PC-9 (cell line): ENCODE results near the gene SNX2. TPM values are rescaled to one million over a fixed set of nuclear protein-coding genes. Genes with fewer than 3 reads are reported as not detected.

ENCODE experiments used
- BruUV-seq: library from RNA; stranded (reverse); fragments of 400-500 nt; replicated peaks from 2 replicates; lab custom pipeline; 2021; lab: Mats Ljungman, UMichigan
- CTCF ChIA-PET: fragments of 300-600 bp; sonication (Branson Sonifier 250); formaldehyde crosslinking; loops from one replicate; lab custom pipeline; 2022; ENCODE audit warnings: antibody characterized with exemption; lab: Charles Lee
- POLR2A ChIA-PET: fragments of 300-600 bp; sonication (Branson Sonifier 250); formaldehyde crosslinking; loops from one replicate; lab custom pipeline; 2022; ENCODE audit warnings: antibody characterized with exemption; ENCODE audit not compliant: unreplicated experiment; lab: Charles Lee
- DNase-seq, 2 experiments: peaks; one replicate each; pipeline versions ENCODE4 v3.0.0 to v3.0.0-alpha.2; 2015 to 2022; ENCODE audit warnings: mixed read lengths in 1 of 2
- H2AFZ ChIP-seq: fragments of 200-600 bp; sonication (generic); 2 replicates; pipeline ENCODE4 v1.8.1; 2017; ENCODE audit warnings: antibody characterized with exemption
- H3F3A ChIP-seq: fragments of 200-600 bp; sonication (generic); 2 replicates; pipeline ENCODE4 v1.8.1; 2017; ENCODE audit warnings: antibody characterized with exemption, mild to moderate bottlenecking, low read depth; ENCODE audit not compliant: insufficient read depth
- H3K27ac ChIP-seq: fragments of 200-600 bp; sonication (generic); 2 replicates; pipeline ENCODE4 v1.6.1; 2016; ENCODE audit warnings: mixed run types
- H3K27me3 ChIP-seq: fragments of 200-600 bp; sonication (generic); 2 replicates; pipeline ENCODE4 v1.6.1; 2016; ENCODE audit warnings: low read depth, mixed run types; ENCODE audit not compliant: insufficient read depth
- H3K36me3 ChIP-seq: fragments of 200-600 bp; sonication (generic); 2 replicates; pipeline ENCODE4 v1.6.1; 2016; ENCODE audit warnings: low read depth, mixed run types
- H3K4me1 ChIP-seq: fragments of 200-600 bp; sonication (generic); replicated peaks from 2 replicates; pipeline ENCODE4 v1.6.1; 2016; ENCODE audit warnings: mixed run types; ENCODE audit not compliant: insufficient read depth
- H3K4me2 ChIP-seq: fragments of 200-600 bp; sonication (generic); 2 replicates; pipeline ENCODE4 v1.6.1; 2017; ENCODE audit warnings: mixed run types
- H3K4me3 ChIP-seq: fragments of 200-600 bp; sonication (generic); 2 replicates; pipeline ENCODE4 v1.6.1; 2016; ENCODE audit warnings: mixed run types
- H3K79me2 ChIP-seq: fragments of 200-600 bp; sonication (generic); 2 replicates; pipeline ENCODE4 v1.6.1; 2017; ENCODE audit warnings: low read depth, mixed run types
- H3K9me2 ChIP-seq: fragments of 200-600 bp; sonication (generic); 2 replicates; pipeline ENCODE4 v1.8.1; 2017; ENCODE audit warnings: mild to moderate bottlenecking; ENCODE audit not compliant: insufficient read depth
- H3K9me3 ChIP-seq: fragments of 200-600 bp; sonication (generic); 2 replicates; pipeline ENCODE4 v1.8.1; 2016; ENCODE audit warnings: low read depth; ENCODE audit not compliant: insufficient read depth
- H4K20me1 ChIP-seq: fragments of 200-600 bp; sonication (generic); 2 replicates; pipeline ENCODE4 v1.8.1; 2017; ENCODE audit not compliant: insufficient read depth
- EZH2 ChIP-seq: fragments of 200-600 bp; sonication (generic); IDR thresholded peaks from 2 replicates; pipeline ENCODE4 v1.8.0; 2017; ENCODE audit warnings: antibody characterized with exemption, low read depth
- intact Hi-C: fragments of 100-400 bp; cut with micrococcal nuclease; formaldehyde crosslinking; loops from one replicate; pipeline ENCODE4 v1.10.0; 2022; ENCODE audit not compliant: unreplicated experiment
- total RNA-seq: library from RNA; stranded (reverse); gene quantifications from 2 replicates; pipeline ENCODE4 v1.2.3, GENCODE V29; 2021
- TF ChIP-seq, protein P1 (sequence below): fragments of 200-600 bp; sonication (generic); conservative IDR thresholded peaks from 2 replicates; pipeline ENCODE4 v1.6.1; 2017; ENCODE audit warnings: mixed run types, antibody characterized with exemption, mild to moderate bottlenecking, moderate library complexity

SNX2 gene
- total RNA-seq, 1 experiment from 2014 or later = 42.4 TPM

DNA sequence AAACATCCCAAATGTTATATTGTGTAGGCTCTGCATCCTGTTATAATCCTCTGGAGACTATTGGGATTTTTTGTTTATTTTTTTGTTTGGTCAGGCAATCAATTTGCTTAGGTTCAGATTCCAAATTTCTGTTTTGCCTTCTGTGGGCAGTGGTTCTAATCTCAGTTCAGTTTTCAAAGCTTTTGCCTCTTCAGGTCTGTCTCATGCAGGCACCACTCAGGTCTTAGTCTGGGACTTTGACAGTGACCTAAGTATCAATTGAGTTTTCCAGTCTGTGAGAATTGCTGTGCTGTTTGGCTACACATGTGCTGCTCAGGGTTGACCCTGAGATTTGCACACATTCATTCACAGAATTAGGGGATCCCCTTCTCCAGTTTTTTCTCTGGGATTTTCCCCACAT lies 14.1 kb downstream of the SNX2 start:
- Histone ChIP-seq H3K27me3 (no peaks in the 10 kb centered on the region), H2AFZ (no peak overlapping the region), H3F3A (no peaks in the 10 kb centered on the region), H3K9me3 (0 out of 2 replicates have a peak, but pooled peaks cover 3% of the 10 kb centered on the region), H3K4me3 (no peak overlapping the region), H4K20me1 (no peaks in the 10 kb centered on the region; the same call in 1 of the 2 replicates), H3K79me2 (peaks cover 23% of the 10 kb centered on the region), H3K36me3 (no peaks in the 10 kb centered on the region), H3K27ac (no peak overlapping the region), H3K4me1 (no peaks in the 10 kb centered on the region), H3K4me2 (no peak overlapping the region), H3K9me2 (no peaks in the 10 kb centered on the region; the same call in 1 of the 2 replicates)
- no TSS peak for BruUV-seq
- CTCF ChIA-PET = no interaction called here
- intact Hi-C loops = no loop called here
- POLR2A ChIA-PET = no interaction called here
- no peak for TF ChIP-seq EZH2
- TF ChIP-seq, protein P1, sequence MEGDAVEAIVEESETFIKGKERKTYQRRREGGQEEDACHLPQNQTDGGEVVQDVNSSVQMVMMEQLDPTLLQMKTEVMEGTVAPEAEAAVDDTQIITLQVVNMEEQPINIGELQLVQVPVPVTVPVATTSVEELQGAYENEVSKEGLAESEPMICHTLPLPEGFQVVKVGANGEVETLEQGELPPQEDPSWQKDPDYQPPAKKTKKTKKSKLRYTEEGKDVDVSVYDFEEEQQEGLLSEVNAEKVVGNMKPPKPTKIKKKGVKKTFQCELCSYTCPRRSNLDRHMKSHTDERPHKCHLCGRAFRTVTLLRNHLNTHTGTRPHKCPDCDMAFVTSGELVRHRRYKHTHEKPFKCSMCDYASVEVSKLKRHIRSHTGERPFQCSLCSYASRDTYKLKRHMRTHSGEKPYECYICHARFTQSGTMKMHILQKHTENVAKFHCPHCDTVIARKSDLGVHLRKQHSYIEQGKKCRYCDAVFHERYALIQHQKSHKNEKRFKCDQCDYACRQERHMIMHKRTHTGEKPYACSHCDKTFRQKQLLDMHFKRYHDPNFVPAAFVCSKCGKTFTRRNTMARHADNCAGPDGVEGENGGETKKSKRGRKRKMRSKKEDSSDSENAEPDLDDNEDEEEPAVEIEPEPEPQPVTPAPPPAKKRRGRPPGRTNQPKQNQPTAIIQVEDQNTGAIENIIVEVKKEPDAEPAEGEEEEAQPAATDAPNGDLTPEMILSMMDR = no peak
- DNase-seq = no peak

DNA sequence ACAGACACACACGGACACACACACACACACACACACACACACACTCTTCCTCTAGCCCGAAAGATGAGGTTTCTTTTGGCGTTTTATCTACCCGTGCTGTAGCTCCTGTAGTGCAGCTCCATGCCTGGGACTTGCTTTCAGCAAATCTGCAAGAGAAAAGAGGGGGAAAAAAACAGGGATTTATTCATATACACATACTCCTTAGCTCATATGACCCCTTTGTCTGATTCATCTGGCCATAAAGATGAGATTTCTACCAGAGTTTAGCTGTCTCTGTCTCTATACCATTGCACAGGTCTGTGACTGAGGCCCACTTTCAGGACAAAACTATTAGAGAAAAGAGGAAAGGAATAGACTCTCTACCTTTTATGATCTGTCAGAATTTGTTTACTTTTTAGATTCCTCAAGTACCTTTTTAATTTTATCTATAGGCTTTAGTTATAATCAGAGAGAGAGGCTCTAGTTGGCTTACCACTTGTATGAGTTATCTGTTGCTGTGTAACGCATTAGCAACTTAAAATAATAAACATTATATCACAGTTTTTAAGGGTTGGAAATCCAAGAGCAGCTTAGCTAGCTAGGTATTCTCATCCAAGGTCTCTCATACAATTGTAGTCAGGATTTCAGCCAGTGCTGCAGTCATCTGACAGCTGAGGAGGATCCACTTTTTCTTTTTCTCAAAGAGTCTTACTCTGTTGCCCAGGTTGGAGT lies 14.7 kb downstream of the SNX2 start:
- H2AFZ ChIP-seq = no peak overlapping the region
- no TSS peak for BruUV-seq
- no peak overlapping the region for H3K4me2 ChIP-seq
- TF ChIP-seq EZH2 = no peak
- TF ChIP-seq, protein P1 = no peak
- no peaks in the 10 kb centered on the region for H3K27me3 ChIP-seq
- H3K27ac ChIP-seq = no peak overlapping the region
- intact Hi-C loops = no loop called here
- H3K4me3 ChIP-seq = no peak overlapping the region
- peaks cover 17% of the 10 kb centered on the region; the same call in 1 of the 2 replicates for H3K79me2 ChIP-seq
- 0 out of 2 replicates have a peak, but pooled peaks cover 3% of the 10 kb centered on the region for H3K9me3 ChIP-seq
- DNase-seq = no peak
- no peaks in the 10 kb centered on the region for H3K4me1 ChIP-seq
- H3K36me3 ChIP-seq = no peaks in the 10 kb centered on the region
- H4K20me1 ChIP-seq = no peaks in the 10 kb centered on the region; the same call in 1 of the 2 replicates
- POLR2A ChIA-PET = no interaction called here
- CTCF ChIA-PET = no interaction called here
- no peaks in the 10 kb centered on the region for H3F3A ChIP-seq
- H3K9me2 ChIP-seq = no peaks in the 10 kb centered on the region

DNA sequence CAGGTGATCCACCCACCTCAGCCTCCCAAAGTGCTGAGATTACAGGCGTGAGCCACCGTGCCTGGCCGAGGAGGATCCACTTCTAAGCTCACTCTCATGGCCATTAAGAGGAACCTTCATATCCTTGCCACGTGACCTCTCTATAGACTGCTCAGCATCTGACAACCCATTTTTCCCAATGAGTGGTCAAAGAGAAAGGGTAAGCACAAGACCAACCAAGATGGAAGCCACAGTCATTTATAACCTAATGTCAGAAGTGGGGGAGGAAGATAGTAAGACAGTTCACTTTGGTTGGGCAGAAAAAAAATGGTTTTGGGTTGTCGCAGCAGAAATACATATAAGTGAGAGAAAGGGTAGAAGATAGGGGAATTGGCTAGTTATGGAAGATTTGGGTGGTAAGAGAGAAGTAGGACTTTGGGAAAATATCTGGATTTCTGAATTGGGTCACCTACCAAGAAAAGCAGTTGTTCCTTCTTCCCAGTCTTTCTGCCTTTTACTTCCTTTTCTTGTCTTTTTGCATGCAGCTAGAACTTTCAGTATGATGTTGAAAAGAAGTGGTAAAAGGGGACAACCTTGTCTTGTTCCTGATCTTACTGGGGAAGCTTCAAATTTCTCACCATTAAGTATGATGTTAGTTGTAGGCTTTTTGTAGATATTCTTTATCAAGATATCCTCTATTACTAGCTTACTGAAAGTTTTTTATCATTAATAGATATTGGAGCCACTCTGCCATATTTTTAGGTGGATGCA lies 15.6 kb downstream of the SNX2 start:
- POLR2A ChIA-PET = no interaction called here
- H3K9me2 ChIP-seq = no peaks in the 10 kb centered on the region; the same call in 1 of the 2 replicates
- no peak overlapping the region for H3K4me2 ChIP-seq
- H3F3A ChIP-seq = no peaks in the 10 kb centered on the region
- DNase-seq = no peak
- H3K27ac ChIP-seq = no peak overlapping the region
- no peaks in the 10 kb centered on the region for H3K36me3 ChIP-seq
- no peak overlapping the region for H3K4me3 ChIP-seq
- no peaks in the 10 kb centered on the region for H3K27me3 ChIP-seq
- peaks cover 13% of the 10 kb centered on the region; the same call in 1 of the 2 replicates for H3K79me2 ChIP-seq
- 0 out of 2 replicates have a peak, but pooled peaks cover 1% of the 10 kb centered on the region for H3K9me3 ChIP-seq
- no TSS peak for BruUV-seq
- H2AFZ ChIP-seq = no peak overlapping the region
- intact Hi-C loops = no loop called here
- CTCF ChIA-PET = interaction anchor here (0.6 kb wide), 1 partner anchor 595 kb away, joined by 5 read pairs; no protein-coding TSS in a partner anchor
- TF ChIP-seq, protein P1 = no peak
- TF ChIP-seq EZH2 = no peak
- H3K4me1 ChIP-seq = no peaks in the 10 kb centered on the region
- H4K20me1 ChIP-seq = no peaks in the 10 kb centered on the region; the same call in 1 of the 2 replicates
